BE2C (cell line): Measurements from ENCODE around the gene TEX101.

Source experiments
- DNase-seq: peaks from one replicate; pipeline ENCODE4 v3.0.0-alpha.2; 2020
- H3K27me3 ChIP-seq: fragments of 250-450 bp; sonication (Bioruptor Pico); 2 replicates; pipeline ENCODE4 v1.5.1; 2020; ENCODE audit warnings: mild to moderate bottlenecking
- H3K36me3 ChIP-seq: fragments of 250-450 bp; sonication (Bioruptor Pico); 2 replicates; pipeline ENCODE4 v1.5.1; 2020; ENCODE audit warnings: mild to moderate bottlenecking
- H3K4me1 ChIP-seq: fragments of 250-450 bp; sonication (Bioruptor Pico); 2 replicates; pipeline ENCODE4 v1.5.1; 2020
- H3K4me3 ChIP-seq: 2 replicates; pipeline ENCODE4 v1.5.1; 2011; ENCODE audit warnings: low read depth, low read length
- H3K9me3 ChIP-seq: fragments of 250-450 bp; sonication (Bioruptor Pico); 2 replicates; pipeline ENCODE4 v1.5.1; 2020
- TF ChIP-seq, protein P1 (sequence below): IDR thresholded peaks from 2 replicates; pipeline ENCODE4 v1.5.1; 2012; ENCODE audit warnings: mild to moderate bottlenecking, low read depth, low read length

The TEX101 gene

GRCh38 chr19:43407416-43408005, 7.2 kb upstream of the TEX101 start:
- Histone ChIP-seq H3K27me3 (no peaks in the 10 kb centered on the region), H3K9me3 (no peaks in the 10 kb centered on the region), H3K4me1 (no peaks in the 10 kb centered on the region), H3K36me3 (no peaks in the 10 kb centered on the region), H3K4me3 (no peak overlapping the region)
- TF ChIP-seq, protein P1, sequence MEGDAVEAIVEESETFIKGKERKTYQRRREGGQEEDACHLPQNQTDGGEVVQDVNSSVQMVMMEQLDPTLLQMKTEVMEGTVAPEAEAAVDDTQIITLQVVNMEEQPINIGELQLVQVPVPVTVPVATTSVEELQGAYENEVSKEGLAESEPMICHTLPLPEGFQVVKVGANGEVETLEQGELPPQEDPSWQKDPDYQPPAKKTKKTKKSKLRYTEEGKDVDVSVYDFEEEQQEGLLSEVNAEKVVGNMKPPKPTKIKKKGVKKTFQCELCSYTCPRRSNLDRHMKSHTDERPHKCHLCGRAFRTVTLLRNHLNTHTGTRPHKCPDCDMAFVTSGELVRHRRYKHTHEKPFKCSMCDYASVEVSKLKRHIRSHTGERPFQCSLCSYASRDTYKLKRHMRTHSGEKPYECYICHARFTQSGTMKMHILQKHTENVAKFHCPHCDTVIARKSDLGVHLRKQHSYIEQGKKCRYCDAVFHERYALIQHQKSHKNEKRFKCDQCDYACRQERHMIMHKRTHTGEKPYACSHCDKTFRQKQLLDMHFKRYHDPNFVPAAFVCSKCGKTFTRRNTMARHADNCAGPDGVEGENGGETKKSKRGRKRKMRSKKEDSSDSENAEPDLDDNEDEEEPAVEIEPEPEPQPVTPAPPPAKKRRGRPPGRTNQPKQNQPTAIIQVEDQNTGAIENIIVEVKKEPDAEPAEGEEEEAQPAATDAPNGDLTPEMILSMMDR, result no peak
- no peak for DNase-seq

- Histone ChIP-seq H3K27me3 (no peaks in the 10 kb centered on the region), H3K36me3 (no peaks in the 10 kb centered on the region), H3K4me3 (no peak overlapping the region), H3K9me3 (no peaks in the 10 kb centered on the region), H3K4me1 (no peaks in the 10 kb centered on the region)
- TF ChIP-seq, protein P1, result no peak
- no peak for DNase-seq
These were observed 6.6 kb upstream of the TEX101 start for GRCh38 chr19:43408043-43408442.

DNA sequence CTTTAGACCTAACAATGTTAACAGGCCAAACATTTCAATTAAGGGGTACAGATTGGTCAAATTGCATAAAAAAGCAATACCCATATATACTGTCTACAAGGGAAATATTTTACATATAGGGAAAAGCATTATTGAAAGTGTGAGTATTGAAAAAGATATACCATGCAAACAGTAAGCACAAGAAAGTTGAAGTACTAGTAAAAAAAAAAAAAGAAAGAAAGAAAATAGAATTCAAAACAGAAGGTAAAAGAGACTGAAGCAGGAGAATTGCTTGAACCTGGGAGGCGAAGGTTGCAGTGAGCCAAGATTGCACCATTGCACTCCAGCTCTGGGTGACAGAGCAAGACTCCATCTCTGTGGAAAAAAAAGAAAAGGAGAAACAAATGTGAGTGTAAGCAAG, 5.3 kb upstream of the TEX101 start:
- H3K4me3 ChIP-seq, result no peak overlapping the region
- DNase-seq, result no peak
- no peaks in the 10 kb centered on the region for H3K27me3 ChIP-seq
- H3K9me3 ChIP-seq, result no peaks in the 10 kb centered on the region
- no peaks in the 10 kb centered on the region for H3K4me1 ChIP-seq
- TF ChIP-seq, protein P1, result no peak
- no peaks in the 10 kb centered on the region for H3K36me3 ChIP-seq

GRCh38 chr19:43412441-43412840, 2.2 kb upstream of the TEX101 start:
- no peak overlapping the region for H3K4me3 ChIP-seq
- H3K36me3 ChIP-seq, result no peaks in the 10 kb centered on the region
- no peaks in the 10 kb centered on the region for H3K4me1 ChIP-seq
- TF ChIP-seq, protein P1, result no peak
- H3K27me3 ChIP-seq, result no peaks in the 10 kb centered on the region
- no peaks in the 10 kb centered on the region for H3K9me3 ChIP-seq
- DNase-seq, result no peak

- DNase-seq, result no peak
- Histone ChIP-seq H3K4me1 (no peaks in the 10 kb centered on the region), H3K36me3 (no peaks in the 10 kb centered on the region), H3K9me3 (no peaks in the 10 kb centered on the region), H3K4me3 (no peak overlapping the region), H3K27me3 (no peaks in the 10 kb centered on the region)
- TF ChIP-seq, protein P1, result no peak
These were observed 2.4 kb downstream of the TEX101 start for GRCh38 chr19:43416951-43417623.

DNA sequence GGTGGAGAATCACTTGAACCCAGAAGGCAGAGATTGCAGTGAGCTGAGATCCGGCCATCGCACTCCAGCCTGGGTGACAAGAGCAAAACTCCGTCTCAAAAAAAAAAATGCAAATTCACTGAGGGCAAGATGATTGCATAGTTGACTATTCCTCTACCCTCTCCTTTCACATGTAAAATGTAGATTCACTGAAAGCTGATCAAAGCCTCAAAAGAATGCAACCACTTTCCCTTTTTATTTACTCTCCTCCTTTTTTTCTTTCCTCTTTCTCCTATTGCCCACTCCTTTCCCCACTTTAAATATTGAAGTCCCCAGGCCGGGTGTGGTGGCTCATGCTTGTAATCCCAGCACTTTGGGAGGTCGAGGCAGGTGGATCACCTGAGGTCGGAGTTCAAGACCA, 6.3 kb downstream of the TEX101 start:
- DNase-seq, result no peak
- TF ChIP-seq, protein P1, result no peak
- Histone ChIP-seq H3K27me3 (no peaks in the 10 kb centered on the region), H3K36me3 (no peaks in the 10 kb centered on the region), H3K4me3 (no peak overlapping the region), H3K4me1 (no peaks in the 10 kb centered on the region), H3K9me3 (no peaks in the 10 kb centered on the region)
